OCI-LY3 (cell line): Measurements from ENCODE around the gene WASF2.

Source experiments
- H2AFZ ChIP-seq: fragments of 200-600, 300-600 bp; shearing (Covaris generic); 2 replicates; pipeline ENCODE4 v1.6.0; 2014; ENCODE audit warnings: antibody characterized with exemption, low read depth, low read length
- H3K27ac ChIP-seq: fragments of 200-600, 300-600 bp; sonication (generic); 2 replicates; pipeline ENCODE4 v1.5.1; 2014; ENCODE audit warnings: mild to moderate bottlenecking, low read length, moderate library complexity, mixed read lengths
- H3K27me3 ChIP-seq: fragments of 200-600, 300-600 bp; sonication (generic); 2 replicates; pipeline ENCODE4 v1.6.1; 2014; ENCODE audit warnings: low read depth, low read length, mixed read lengths
- H3K36me3 ChIP-seq: fragments of 200-600, 300-600 bp; sonication (generic); replicated peaks from 2 replicates; pipeline ENCODE3; 2014; ENCODE audit warnings: low read depth, low read length, mixed read lengths
- H3K4me1 ChIP-seq: fragments of 300-600, 200-600 bp; sonication (generic); 2 replicates; pipeline ENCODE4 v1.6.1; 2014; ENCODE audit warnings: low read length, mixed read lengths
- H3K4me2 ChIP-seq: fragments of 200-600, 300-600 bp; sonication (generic); 2 replicates; pipeline ENCODE4 v1.6.1; 2014; ENCODE audit warnings: low read length, mixed read lengths
- H3K4me3 ChIP-seq: fragments of 300-600, 200-600 bp; sonication (generic); 2 replicates; pipeline ENCODE4 v1.5.1; 2014; ENCODE audit warnings: antibody characterized with exemption, mild to moderate bottlenecking, low read length, moderate library complexity
- H3K79me2 ChIP-seq: fragments of 300-600, 200-600 bp; shearing (Covaris generic); 2 replicates; pipeline ENCODE4 v1.6.1; 2014; ENCODE audit warnings: mild to moderate bottlenecking, low read length, mixed read lengths
- H3K9ac ChIP-seq: fragments of 300-600, 200-600 bp; shearing (Covaris generic); 2 replicates; pipeline ENCODE4 v1.6.0; 2014; ENCODE audit warnings: mild to moderate bottlenecking, low read length, moderate library complexity
- H3K9me3 ChIP-seq: fragments of 200-600, 300-600 bp; shearing (Covaris generic); 2 replicates; pipeline ENCODE4 v1.6.1; 2014; ENCODE audit warnings: low read length, mixed read lengths; ENCODE audit not compliant: insufficient read depth
- H4K20me1 ChIP-seq: fragments of 200-600, 300-600 bp; sonication (generic); 2 replicates; pipeline ENCODE4 v1.6.1; 2016; ENCODE audit warnings: low read length, mixed read lengths; ENCODE audit not compliant: insufficient read depth
- CTCF ChIP-seq: fragments of 200-600, 300-600 bp; sonication (generic); IDR thresholded peaks from 2 replicates; pipeline ENCODE4 v1.5.1; 2014; ENCODE audit warnings: antibody characterized with exemption, low read length, low read depth
- EZH2phosphoT487 ChIP-seq: fragments of 200-600 bp; shearing (Covaris generic); IDR thresholded peaks from 2 replicates; pipeline ENCODE4 v1.6.1; 2018; ENCODE audit warnings: antibody characterized with exemption, mixed run types, low read depth

Gene WASF2

GRCh38 chr1:27399251-27400025, 90.5 kb downstream of the WASF2 start:
- H3K4me1 ChIP-seq = peaks cover 5% of the 10 kb centered on the region; the same call in 1 of the 2 replicates
- no peaks in the 10 kb centered on the region for H3K9me3 ChIP-seq
- H4K20me1 ChIP-seq = no peaks in the 10 kb centered on the region
- H3K4me2 ChIP-seq = no peak overlapping the region
- TF ChIP-seq CTCF (no peak), EZH2phosphoT487 (no peak)
- no peak overlapping the region for H3K9ac ChIP-seq
- H3K27me3 ChIP-seq = no peaks in the 10 kb centered on the region
- no peaks in the 10 kb centered on the region for H3K79me2 ChIP-seq
- no peaks in the 10 kb centered on the region for H3K36me3 ChIP-seq
- no peak overlapping the region for H2AFZ ChIP-seq
- H3K27ac ChIP-seq = no peak overlapping the region
- H3K4me3 ChIP-seq = no peak overlapping the region

DNA sequence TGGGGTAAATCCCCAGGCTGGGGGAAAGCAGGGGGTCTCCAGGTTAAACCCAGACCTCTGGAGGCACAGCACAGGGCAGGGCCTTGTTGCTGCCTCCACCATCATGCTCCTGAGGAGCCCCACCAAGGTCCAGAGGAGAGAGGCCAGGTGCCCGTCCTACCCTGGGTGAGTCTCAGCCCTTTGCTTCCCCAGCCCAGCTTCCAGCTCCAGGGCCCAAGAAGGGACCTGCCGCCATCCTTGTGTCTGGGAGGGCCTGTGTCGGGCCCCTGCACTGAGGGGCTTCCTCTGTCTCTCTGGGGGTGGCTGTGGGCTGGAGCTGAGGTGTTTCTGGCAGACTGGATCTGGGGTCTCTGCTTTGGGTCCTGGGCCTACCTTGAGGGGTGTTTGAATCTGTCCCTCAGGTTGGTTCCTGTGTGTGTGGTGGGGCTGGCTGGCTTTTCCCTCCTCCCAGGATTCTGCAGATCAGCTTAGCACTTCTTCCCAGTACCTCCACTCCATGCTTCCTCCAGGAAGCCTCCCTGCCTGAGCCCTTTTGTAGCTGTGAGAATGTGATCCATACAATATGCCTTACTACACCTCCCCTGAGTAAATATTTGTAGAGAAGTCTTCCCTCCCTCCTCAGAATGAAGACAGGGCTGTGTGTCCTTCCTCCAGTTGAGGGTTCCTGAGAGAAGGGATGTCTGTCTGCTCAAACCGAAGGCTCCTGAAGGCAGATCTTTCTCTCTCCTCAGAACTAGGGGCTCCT, 91.4 kb downstream of the WASF2 start:
- H3K9ac ChIP-seq = no peak overlapping the region
- no peak overlapping the region for H3K4me2 ChIP-seq
- no peak overlapping the region for H2AFZ ChIP-seq
- H3K36me3 ChIP-seq = no peaks in the 10 kb centered on the region
- no peak overlapping the region for H3K27ac ChIP-seq
- H4K20me1 ChIP-seq = no peaks in the 10 kb centered on the region
- H3K4me1 ChIP-seq = peaks cover 5% of the 10 kb centered on the region; the same call in 1 of the 2 replicates
- no peak for TF ChIP-seq EZH2phosphoT487
- no peak for TF ChIP-seq CTCF
- no peaks in the 10 kb centered on the region for H3K79me2 ChIP-seq
- H3K9me3 ChIP-seq = no peaks in the 10 kb centered on the region
- H3K4me3 ChIP-seq = no peak overlapping the region
- no peaks in the 10 kb centered on the region for H3K27me3 ChIP-seq

DNA sequence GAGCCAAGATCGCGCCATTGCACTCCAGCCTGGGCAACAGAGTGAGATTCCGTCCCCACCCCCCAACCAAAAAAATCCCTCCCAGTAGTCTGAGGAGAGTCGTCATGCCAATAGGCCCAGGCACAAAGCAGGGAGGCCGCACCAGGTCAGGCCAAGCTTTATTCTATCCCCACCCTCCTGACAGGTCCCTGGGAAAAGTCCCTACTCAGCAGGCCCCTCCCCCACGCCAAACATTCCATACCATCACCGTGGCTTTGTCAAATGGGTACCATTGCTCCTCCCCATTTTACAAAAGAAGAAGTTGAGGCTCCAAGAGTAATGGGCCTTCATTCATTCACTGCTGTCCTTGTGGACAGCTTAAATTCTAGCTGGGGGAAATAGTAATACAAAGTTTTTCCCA, 92.2 kb downstream of the WASF2 start:
- H3K27me3 ChIP-seq = no peaks in the 10 kb centered on the region
- no peak overlapping the region for H3K9ac ChIP-seq
- no peak overlapping the region for H3K27ac ChIP-seq
- TF ChIP-seq EZH2phosphoT487 (no peak), CTCF (no peak)
- H2AFZ ChIP-seq = no peak overlapping the region
- H3K79me2 ChIP-seq = no peaks in the 10 kb centered on the region
- no peaks in the 10 kb centered on the region for H4K20me1 ChIP-seq
- H3K4me2 ChIP-seq = no peak overlapping the region
- H3K9me3 ChIP-seq = no peaks in the 10 kb centered on the region
- no peak overlapping the region for H3K4me3 ChIP-seq
- H3K4me1 ChIP-seq = peaks cover 5% of the 10 kb centered on the region; the same call in 1 of the 2 replicates
- no peaks in the 10 kb centered on the region for H3K36me3 ChIP-seq

- peaks cover 5% of the 10 kb centered on the region; the same call in 1 of the 2 replicates for H3K4me1 ChIP-seq
- no peaks in the 10 kb centered on the region for H4K20me1 ChIP-seq
- H3K4me2 ChIP-seq = no peak overlapping the region
- H3K79me2 ChIP-seq = no peaks in the 10 kb centered on the region
- H3K9me3 ChIP-seq = no peaks in the 10 kb centered on the region
- no peak overlapping the region for H2AFZ ChIP-seq
- H3K27ac ChIP-seq = no peak overlapping the region
- no peak overlapping the region for H3K9ac ChIP-seq
- no peak overlapping the region for H3K4me3 ChIP-seq
- H3K27me3 ChIP-seq = no peaks in the 10 kb centered on the region
- TF ChIP-seq EZH2phosphoT487 (no peak), CTCF (no peak)
- no peaks in the 10 kb centered on the region for H3K36me3 ChIP-seq
Measured at GRCh38 chr1:27397110-27397509, 92.9 kb downstream of the WASF2 start.
